ENCODE results near the gene SIAE. TPM values are rescaled to one million over a fixed set of nuclear protein-coding genes. Genes with fewer than 3 reads are reported as not detected.

SIAE gene
- total RNA-seq, 1 donor from 2014 or later = 5.3 TPM

- no peak for DNase-seq (ENCODE audit: low read depth, low spot score)
- Mint-ChIP-seq H3K9me3 (no peaks in the 10 kb centered on the region), H3K36me3 (ENCODE audit: low read depth) (no peaks in the 10 kb centered on the region), H3K4me1 (peaks cover 28% of the 10 kb centered on the region), H3K27me3 (ENCODE audit: low read depth) (peaks cover 83% of the 10 kb centered on the region), H3K27ac (ENCODE audit: unreplicated experiment) (no peak overlapping the region), H3K4me3 (peak overlapping the region; percentile 70)
- TF ChIP-seq, protein P1, sequence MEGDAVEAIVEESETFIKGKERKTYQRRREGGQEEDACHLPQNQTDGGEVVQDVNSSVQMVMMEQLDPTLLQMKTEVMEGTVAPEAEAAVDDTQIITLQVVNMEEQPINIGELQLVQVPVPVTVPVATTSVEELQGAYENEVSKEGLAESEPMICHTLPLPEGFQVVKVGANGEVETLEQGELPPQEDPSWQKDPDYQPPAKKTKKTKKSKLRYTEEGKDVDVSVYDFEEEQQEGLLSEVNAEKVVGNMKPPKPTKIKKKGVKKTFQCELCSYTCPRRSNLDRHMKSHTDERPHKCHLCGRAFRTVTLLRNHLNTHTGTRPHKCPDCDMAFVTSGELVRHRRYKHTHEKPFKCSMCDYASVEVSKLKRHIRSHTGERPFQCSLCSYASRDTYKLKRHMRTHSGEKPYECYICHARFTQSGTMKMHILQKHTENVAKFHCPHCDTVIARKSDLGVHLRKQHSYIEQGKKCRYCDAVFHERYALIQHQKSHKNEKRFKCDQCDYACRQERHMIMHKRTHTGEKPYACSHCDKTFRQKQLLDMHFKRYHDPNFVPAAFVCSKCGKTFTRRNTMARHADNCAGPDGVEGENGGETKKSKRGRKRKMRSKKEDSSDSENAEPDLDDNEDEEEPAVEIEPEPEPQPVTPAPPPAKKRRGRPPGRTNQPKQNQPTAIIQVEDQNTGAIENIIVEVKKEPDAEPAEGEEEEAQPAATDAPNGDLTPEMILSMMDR (conservative IDR thresholded peaks at IDR 0.05) = no peak
These were observed 44.5 kb upstream of the SIAE start for GRCh38 chr11:124717786-124718651.

DNA sequence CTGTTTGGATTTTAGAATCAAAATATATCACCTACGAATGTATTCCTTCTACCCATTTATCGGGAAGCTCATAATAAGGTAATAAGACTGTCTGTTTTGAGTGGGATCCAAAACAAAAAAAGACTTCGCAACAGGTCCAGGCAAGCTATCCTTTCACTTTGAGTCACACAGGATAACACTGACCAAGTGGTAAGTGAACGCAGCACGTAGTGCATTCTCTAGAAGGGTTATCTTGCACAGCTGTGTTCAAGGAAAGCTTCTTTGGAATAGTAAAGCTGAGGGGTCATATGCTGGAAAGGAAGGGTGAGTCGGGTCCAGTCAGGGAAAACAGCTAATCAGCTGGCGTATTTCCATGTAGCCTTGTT lies 43.9 kb upstream of the SIAE start:
- Mint-ChIP-seq H3K4me3 (peak overlapping the region; percentile 70), H3K9me3 (no peaks in the 10 kb centered on the region), H3K27me3 (ENCODE audit: low read depth) (peaks cover 76% of the 10 kb centered on the region), H3K36me3 (ENCODE audit: low read depth) (no peaks in the 10 kb centered on the region), H3K27ac (ENCODE audit: unreplicated experiment) (no peak overlapping the region), H3K4me1 (peaks cover 22% of the 10 kb centered on the region)
- no peak for DNase-seq (ENCODE audit: low read depth, low spot score)
- TF ChIP-seq, protein P1 (conservative IDR thresholded peaks at IDR 0.05) = no peak

GRCh38 chr11:124716591-124716990 lies 43.1 kb upstream of the SIAE start:
- no peaks in the 10 kb centered on the region for H3K9me3 Mint-ChIP-seq
- TF ChIP-seq, protein P1 (conservative IDR thresholded peaks at IDR 0.05) = no peak
- H3K27me3 Mint-ChIP-seq (ENCODE audit: low read depth) = peaks cover 69% of the 10 kb centered on the region
- H3K4me3 Mint-ChIP-seq = no peak overlapping the region
- peaks cover 14% of the 10 kb centered on the region for H3K4me1 Mint-ChIP-seq
- no peaks in the 10 kb centered on the region for H3K36me3 Mint-ChIP-seq (ENCODE audit: low read depth)
- H3K27ac Mint-ChIP-seq (ENCODE audit: unreplicated experiment) = no peak overlapping the region
- no peak for DNase-seq (ENCODE audit: low read depth, low spot score)

- Mint-ChIP-seq H3K4me1 (no peaks in the 10 kb centered on the region), H3K27ac (ENCODE audit: unreplicated experiment) (no peak overlapping the region), H3K9me3 (peaks cover 3% of the 10 kb centered on the region), H3K27me3 (ENCODE audit: low read depth) (peaks cover 27% of the 10 kb centered on the region), H3K4me3 (no peak overlapping the region), H3K36me3 (ENCODE audit: low read depth) (peaks cover 3% of the 10 kb centered on the region)
- TF ChIP-seq, protein P1 (conservative IDR thresholded peaks at IDR 0.05) = no peak
- no peak for DNase-seq (ENCODE audit: low read depth, low spot score)
These were observed 38.9 kb upstream of the SIAE start for GRCh38 chr11:124712392-124712791.

- TF ChIP-seq, protein P1 (conservative IDR thresholded peaks at IDR 0.05) = no peak
- H3K27me3 Mint-ChIP-seq (ENCODE audit: low read depth) = no peaks in the 10 kb centered on the region
- peaks cover 3% of the 10 kb centered on the region for H3K36me3 Mint-ChIP-seq (ENCODE audit: low read depth)
- H3K4me3 Mint-ChIP-seq = no peak overlapping the region
- no peaks in the 10 kb centered on the region for H3K4me1 Mint-ChIP-seq
- peaks cover 3% of the 10 kb centered on the region for H3K9me3 Mint-ChIP-seq
- no peak overlapping the region for H3K27ac Mint-ChIP-seq (ENCODE audit: unreplicated experiment)
- DNase-seq (ENCODE audit: low read depth, low spot score) = no peak
These were observed 34.3 kb upstream of the SIAE start for GRCh38 chr11:124707829-124708228.
